ENCODE measurements around the gene C9orf78.

Gene C9orf78

DNA sequence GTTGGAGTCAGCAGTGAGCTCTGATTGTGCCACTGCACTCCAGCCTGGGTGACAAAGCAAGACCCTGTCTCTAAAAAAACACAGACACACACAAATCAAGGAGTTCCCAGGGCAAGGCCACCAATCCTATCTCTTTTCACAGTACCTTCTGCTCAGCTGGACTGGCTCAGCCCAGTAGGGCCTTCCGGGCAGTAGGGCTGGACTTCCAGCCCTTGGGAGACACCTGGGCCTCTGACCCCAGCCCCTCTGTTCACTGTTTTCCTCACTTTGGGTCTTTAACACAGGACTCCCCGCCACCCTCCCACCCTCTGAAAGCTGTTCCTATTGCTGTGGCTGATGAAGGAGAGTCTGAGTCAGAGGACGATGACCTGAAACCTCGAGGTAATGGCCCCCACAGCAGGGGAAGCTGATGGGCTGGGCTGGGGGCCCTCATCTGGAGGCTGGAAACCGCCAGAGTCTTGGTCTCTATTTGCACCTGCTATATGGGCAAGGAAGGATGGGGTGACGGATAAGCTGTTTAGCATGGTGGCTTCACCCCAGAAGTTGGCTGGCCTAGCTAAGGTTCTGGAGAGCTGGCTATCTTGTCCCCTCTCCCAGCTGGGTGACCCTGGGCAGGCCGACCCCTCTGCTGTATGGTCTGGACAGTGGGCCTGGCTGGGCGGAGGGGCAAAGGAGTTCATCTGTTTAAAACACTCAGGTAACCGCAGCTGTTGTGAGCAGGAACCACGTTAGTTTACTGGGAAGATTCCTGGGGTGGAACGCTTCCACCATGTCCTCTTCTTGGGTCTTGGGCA is 25.8 kb upstream of the C9orf78 start:
- TF ChIP-seq, protein P1, sequence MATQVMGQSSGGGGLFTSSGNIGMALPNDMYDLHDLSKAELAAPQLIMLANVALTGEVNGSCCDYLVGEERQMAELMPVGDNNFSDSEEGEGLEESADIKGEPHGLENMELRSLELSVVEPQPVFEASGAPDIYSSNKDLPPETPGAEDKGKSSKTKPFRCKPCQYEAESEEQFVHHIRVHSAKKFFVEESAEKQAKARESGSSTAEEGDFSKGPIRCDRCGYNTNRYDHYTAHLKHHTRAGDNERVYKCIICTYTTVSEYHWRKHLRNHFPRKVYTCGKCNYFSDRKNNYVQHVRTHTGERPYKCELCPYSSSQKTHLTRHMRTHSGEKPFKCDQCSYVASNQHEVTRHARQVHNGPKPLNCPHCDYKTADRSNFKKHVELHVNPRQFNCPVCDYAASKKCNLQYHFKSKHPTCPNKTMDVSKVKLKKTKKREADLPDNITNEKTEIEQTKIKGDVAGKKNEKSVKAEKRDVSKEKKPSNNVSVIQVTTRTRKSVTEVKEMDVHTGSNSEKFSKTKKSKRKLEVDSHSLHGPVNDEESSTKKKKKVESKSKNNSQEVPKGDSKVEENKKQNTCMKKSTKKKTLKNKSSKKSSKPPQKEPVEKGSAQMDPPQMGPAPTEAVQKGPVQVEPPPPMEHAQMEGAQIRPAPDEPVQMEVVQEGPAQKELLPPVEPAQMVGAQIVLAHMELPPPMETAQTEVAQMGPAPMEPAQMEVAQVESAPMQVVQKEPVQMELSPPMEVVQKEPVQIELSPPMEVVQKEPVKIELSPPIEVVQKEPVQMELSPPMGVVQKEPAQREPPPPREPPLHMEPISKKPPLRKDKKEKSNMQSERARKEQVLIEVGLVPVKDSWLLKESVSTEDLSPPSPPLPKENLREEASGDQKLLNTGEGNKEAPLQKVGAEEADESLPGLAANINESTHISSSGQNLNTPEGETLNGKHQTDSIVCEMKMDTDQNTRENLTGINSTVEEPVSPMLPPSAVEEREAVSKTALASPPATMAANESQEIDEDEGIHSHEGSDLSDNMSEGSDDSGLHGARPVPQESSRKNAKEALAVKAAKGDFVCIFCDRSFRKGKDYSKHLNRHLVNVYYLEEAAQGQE (IDR thresholded peaks at IDR 0.05; ENCODE audit: insufficient read depth in 1 of 2, low read depth in 2 of 2, low read length in 2 of 2) = no peak
- TF ChIP-seq FOXP2 (optimal IDR thresholded peaks at IDR 0.05; ENCODE audit: borderline replicate concordance, extremely low read depth, extremely low read length, insufficient read depth) (no peak), TAF1 (IDR thresholded peaks at IDR 0.05; ENCODE audit: borderline replicate concordance, insufficient read depth, low read length) (no peak), POLR2AphosphoS5 (IDR thresholded peaks at IDR 0.05; ENCODE audit: low read depth, low read length) (no peak), SIN3A (IDR thresholded peaks at IDR 0.05; ENCODE audit: borderline replicate concordance, insufficient read depth, low read length) (no peak)

DNA sequence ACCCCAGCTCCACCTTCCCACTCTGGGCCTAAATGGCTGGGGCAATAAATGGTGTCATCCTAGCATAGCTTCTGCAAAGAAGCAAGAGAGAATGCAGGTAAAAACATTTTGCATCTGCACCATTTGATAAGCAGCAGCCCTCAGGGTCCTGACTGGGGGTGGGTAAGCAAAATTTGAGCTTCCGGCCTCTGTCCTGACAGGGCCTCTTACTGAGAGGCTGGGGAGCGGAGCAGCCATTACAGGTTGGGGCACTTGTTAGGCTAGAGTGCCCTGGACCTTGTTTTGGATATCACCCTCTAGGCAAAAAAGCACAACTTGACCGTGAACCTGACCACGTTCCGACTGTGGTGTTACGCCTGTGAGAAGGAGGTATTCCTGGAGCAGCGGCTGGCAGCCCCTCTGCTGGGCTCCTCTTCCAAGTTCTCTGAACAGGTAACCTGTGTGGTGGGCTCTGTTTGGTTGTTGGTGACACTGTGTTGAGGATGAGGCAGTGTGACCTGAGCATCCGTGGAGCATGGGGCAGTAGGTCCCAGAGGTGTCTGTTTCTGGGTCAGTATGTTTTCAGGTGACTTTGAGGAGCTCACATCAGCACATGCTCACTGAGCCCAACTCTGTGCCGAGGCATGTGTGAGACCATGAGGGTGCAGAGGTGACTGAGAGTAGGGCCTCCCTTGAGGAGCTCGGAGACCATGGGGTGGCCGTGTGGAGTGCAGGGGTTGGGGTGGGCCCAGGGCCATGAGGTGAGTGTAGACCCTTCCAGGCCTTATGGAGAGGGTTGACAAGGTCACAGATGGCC is 23.3 kb upstream of the C9orf78 start:
- TF ChIP-seq FOXP2 (optimal IDR thresholded peaks at IDR 0.05; ENCODE audit: borderline replicate concordance, extremely low read depth, extremely low read length, insufficient read depth) (no peak), POLR2AphosphoS5 (IDR thresholded peaks at IDR 0.05; ENCODE audit: low read depth, low read length) (no peak), SIN3A (IDR thresholded peaks at IDR 0.05; ENCODE audit: borderline replicate concordance, insufficient read depth, low read length) (no peak), TAF1 (IDR thresholded peaks at IDR 0.05; ENCODE audit: borderline replicate concordance, insufficient read depth, low read length) (no peak)
- TF ChIP-seq, protein P1 (IDR thresholded peaks at IDR 0.05; ENCODE audit: insufficient read depth in 1 of 2, low read depth in 2 of 2, low read length in 2 of 2) = no peak

DNA sequence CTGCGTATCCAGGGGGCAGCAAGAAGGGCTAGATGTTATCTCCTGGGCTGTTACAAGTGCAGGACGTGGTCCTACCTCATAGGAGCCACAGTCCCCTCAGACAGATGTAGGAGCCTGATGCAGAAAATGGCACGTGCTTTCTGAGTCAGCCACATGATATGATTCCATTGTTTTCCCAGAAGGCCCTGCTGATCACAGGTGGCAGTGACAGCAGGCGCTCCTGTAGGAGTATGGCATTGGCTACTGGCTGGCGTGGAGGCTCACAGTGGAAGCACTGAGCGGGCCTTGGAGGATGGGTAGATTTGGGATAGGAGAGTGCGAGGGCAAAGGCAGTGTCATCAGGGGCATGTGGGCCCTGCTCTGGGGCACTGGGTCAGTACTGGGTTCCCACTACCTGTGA is 22.1 kb upstream of the C9orf78 start:
- TF ChIP-seq SIN3A (IDR thresholded peaks at IDR 0.05; ENCODE audit: borderline replicate concordance, insufficient read depth, low read length) (no peak), TAF1 (IDR thresholded peaks at IDR 0.05; ENCODE audit: borderline replicate concordance, insufficient read depth, low read length) (no peak), FOXP2 (optimal IDR thresholded peaks at IDR 0.05; ENCODE audit: borderline replicate concordance, extremely low read depth, extremely low read length, insufficient read depth) (no peak), POLR2AphosphoS5 (IDR thresholded peaks at IDR 0.05; ENCODE audit: low read depth, low read length) (no peak)
- TF ChIP-seq, protein P1 (IDR thresholded peaks at IDR 0.05; ENCODE audit: insufficient read depth in 1 of 2, low read depth in 2 of 2, low read length in 2 of 2) = no peak

DNA sequence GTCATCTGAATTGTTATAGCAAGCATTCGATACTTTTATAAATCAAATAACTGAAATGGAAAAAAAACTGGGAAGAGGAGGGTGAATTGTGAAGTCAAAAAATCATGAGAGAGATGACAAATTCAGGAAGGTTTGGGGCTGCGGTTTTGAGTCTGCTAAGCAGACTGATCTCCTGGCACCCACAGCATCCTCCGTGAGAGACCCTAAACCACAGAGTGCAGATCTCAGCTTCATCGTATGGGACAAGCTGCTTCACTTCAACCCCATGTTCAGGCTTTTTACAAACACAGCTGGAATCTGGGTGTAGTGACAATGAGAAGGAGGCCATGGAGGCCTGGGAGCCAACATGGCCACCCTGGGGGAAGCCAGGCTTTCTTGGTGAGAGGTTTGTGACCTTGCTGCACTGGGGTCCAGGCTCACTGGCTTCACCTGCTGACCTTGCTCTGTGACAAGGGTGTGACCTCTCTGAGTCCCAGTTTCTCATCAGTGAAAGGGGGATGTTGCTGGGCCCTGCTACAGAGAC is 19.6 kb upstream of the C9orf78 start:
- TF ChIP-seq SIN3A (IDR thresholded peaks at IDR 0.05; ENCODE audit: borderline replicate concordance, insufficient read depth, low read length) = no peak
- no peak for TF ChIP-seq POLR2AphosphoS5 (IDR thresholded peaks at IDR 0.05; ENCODE audit: low read depth, low read length)
- TF ChIP-seq, protein P1 (IDR thresholded peaks at IDR 0.05; ENCODE audit: insufficient read depth in 1 of 2, low read depth in 2 of 2, low read length in 2 of 2) = no peak
- no peak for TF ChIP-seq FOXP2 (optimal IDR thresholded peaks at IDR 0.05; ENCODE audit: borderline replicate concordance, extremely low read depth, extremely low read length, insufficient read depth)
- TF ChIP-seq TAF1 (IDR thresholded peaks at IDR 0.05; ENCODE audit: borderline replicate concordance, insufficient read depth, low read length) = no peak

Data from PFSK-1 (cell line).